GM19452 (cell line): ENCODE results near the gene CIAO2B.
"Not testable (repeated sequence)": the region's sequence is repeated elsewhere in the genome, so short reads cannot be mapped to it uniquely, and the experiment has no call there.

Source experiments
- ATAC-seq: cut with Tn5 transposase; IDR thresholded peaks from one replicate; pipeline ENCODE4 v1.9.1; 2021; ENCODE audit not compliant: unreplicated experiment

CIAO2B gene

GRCh38 chr16:66937725-66938337, 3.6 kb upstream of the CIAO2B start:
- ATAC-seq = no peak

GRCh38 chr16:66936889-66937554, 2.8 kb upstream of the CIAO2B start:
- no peak for ATAC-seq

GRCh38 chr16:66936462-66936861, 2.3 kb upstream of the CIAO2B start:
- ATAC-seq = no peak

GRCh38 chr16:66935314-66936011, 1.3 kb upstream of the CIAO2B start, which contains the start of gene CES2:
CES2 (plus strand) TSS chr16:66935516; CDS start chr16:66935636, 120 bp downstream.
- ATAC-seq = no peak

- ATAC-seq = not testable (repeated sequence)
Measured at GRCh38 chr16:66934839-66935313, 674 bp upstream of the CIAO2B start.

GRCh38 chr16:66933776-66934137, 445 bp downstream of the CIAO2B start:
- ATAC-seq = peak; percentile 10

- ATAC-seq = no peak
Measured at GRCh38 chr16:66932076-66932475, 2.1 kb downstream of the CIAO2B start.

GRCh38 chr16:66931665-66932064, 2.5 kb downstream of the CIAO2B start:
- no peak for ATAC-seq

GRCh38 chr16:66930189-66930588, 4.0 kb downstream of the CIAO2B start:
- no peak for ATAC-seq

- ATAC-seq = no peak
Measured at GRCh38 chr16:66928702-66929388, 5.4 kb downstream of the CIAO2B start.

- no peak for ATAC-seq
Measured at GRCh38 chr16:66927918-66928649, 6.1 kb downstream of the CIAO2B start.

GRCh38 chr16:66926961-66927436, 7.2 kb downstream of the CIAO2B start:
- no peak for ATAC-seq

- ATAC-seq = no peak
Measured at GRCh38 chr16:66926171-66926947, 7.8 kb downstream of the CIAO2B start.

GRCh38 chr16:66925322-66925840, 8.8 kb downstream of the CIAO2B start, which contains the start of gene RRAD:
RRAD (minus strand) TSS chr16:66925535; CDS start chr16:66925179, 356 bp downstream.
- no peak for ATAC-seq

GRCh38 chr16:66924527-66925321, 9.5 kb downstream of the CIAO2B start:
- ATAC-seq = no peak

GRCh38 chr16:66923866-66924265, 10.3 kb downstream of the CIAO2B start:
- ATAC-seq = no peak

GRCh38 chr16:66923247-66923731, 10.9 kb downstream of the CIAO2B start:
- ATAC-seq = no peak

GRCh38 chr16:66921729-66922450, 12.3 kb downstream of the CIAO2B start:
- ATAC-seq = no peak
